Stimulated activated naive B cell treated with anti-CD40 and anti-IgM and Interleukin-4, amounts not matched to agents 10 μg/mL and 1 μg/mL and 100 μg/mL, for 72 hours (primary cell): ENCODE measurements around the gene CRB1.
"Not testable (repeated sequence)": the region's sequence is repeated elsewhere in the genome, so short reads cannot be mapped to it uniquely, and the experiment has no call there.

Experiments
- ATAC-seq, 2 donors: fragments of 150-1000 bp; cut with Tn5 transposase; replicated peaks; 2 replicates each; pipeline ENCODE4 v1.10.0; 2021; ENCODE audit warnings: moderate library complexity in 1 of 2
- DNase-seq: peaks from one replicate; pipeline ENCODE4 v3.0.0; 2021
- H3K27ac Mint-ChIP-seq: one replicate; pipeline ENCODE4 v1.8.0; 2022; ENCODE audit warnings: mild to moderate bottlenecking, mixed read lengths
- H3K27me3 Mint-ChIP-seq, 2 donors: one replicate each; pipeline ENCODE4 v1.8.0; 2022; ENCODE audit warnings: mixed read lengths in 2 of 2
- H3K36me3 Mint-ChIP-seq, 2 donors: one replicate each; pipeline ENCODE4 v1.8.0; 2022; ENCODE audit warnings: mixed read lengths in 2 of 2, mild to moderate bottlenecking in 1 of 2
- H3K4me1 Mint-ChIP-seq, 2 donors: one replicate each; pipeline ENCODE4 v1.8.0; 2022; ENCODE audit warnings: mixed read lengths in 2 of 2, mild to moderate bottlenecking in 1 of 2
- H3K4me3 Mint-ChIP-seq, 2 donors: one replicate each; pipeline ENCODE4 v1.8.0; 2022; ENCODE audit warnings: mild to moderate bottlenecking in 2 of 2, mixed read lengths in 2 of 2, moderate library complexity in 1 of 2
- H3K9me3 Mint-ChIP-seq, 2 donors: one replicate each; pipeline ENCODE4 v1.8.0; 2022; ENCODE audit warnings: mixed read lengths in 2 of 2, mild to moderate bottlenecking in 1 of 2

The CRB1 gene

DNA sequence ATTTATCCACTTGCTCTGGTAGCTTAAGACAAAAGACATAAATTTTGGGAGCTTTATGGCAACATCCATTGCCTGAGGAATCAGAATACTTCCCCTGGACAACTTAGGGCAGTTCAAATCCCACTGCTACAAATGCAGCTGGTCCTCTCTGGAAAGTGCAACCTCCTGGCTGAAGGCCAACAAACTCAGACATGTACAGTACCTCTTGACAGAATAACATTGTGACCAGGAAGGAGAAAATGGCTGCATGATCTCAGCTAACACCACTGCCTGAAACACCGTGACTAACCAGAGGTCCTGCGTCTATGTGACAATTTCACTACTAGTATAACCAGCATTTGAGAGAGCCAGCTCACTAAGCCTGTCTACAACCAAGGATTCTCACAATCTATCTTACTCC, 218.9 kb downstream of the CRB1 start:
- Mint-ChIP-seq H3K4me1 (no peaks in the 10 kb centered on the region), H3K4me3 (no peak overlapping the region), H3K27ac (no peak overlapping the region), H3K36me3 (no peaks in the 10 kb centered on the region), H3K9me3 (no peaks in the 10 kb centered on the region), H3K27me3 (peaks cover 0 to 16% of the 10 kb centered on the region in 2 donors)
- ATAC-seq = no peak
- no peak for DNase-seq

DNA sequence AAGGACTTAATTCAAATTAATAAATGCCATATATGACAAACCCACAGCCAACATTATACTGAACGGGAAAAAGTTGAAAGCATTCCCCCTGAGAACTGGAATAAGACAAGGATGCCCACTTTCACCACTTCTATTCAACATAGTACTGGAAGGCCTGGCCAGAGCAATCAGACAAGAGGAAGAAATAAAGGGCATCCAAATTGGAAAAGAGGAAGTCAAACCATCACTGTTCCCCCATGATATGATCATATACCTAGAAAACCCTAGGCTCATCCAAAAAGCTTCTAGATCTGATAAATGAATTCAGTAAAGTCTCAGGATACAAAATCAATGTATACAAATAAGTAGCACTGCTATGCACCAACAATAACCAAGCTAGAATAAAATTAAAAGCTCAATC, 223.5 kb downstream of the CRB1 start:
- H3K36me3 Mint-ChIP-seq, H3K9me3 Mint-ChIP-seq, ATAC-seq, H3K4me1 Mint-ChIP-seq, DNase-seq, H3K27ac Mint-ChIP-seq, H3K4me3 Mint-ChIP-seq: not testable (repeated sequence)
- peaks cover 0 to 16% of the 10 kb centered on the region in 2 donors for H3K27me3 Mint-ChIP-seq

GRCh38 chr1:197496722-197497121, 228.7 kb downstream of the CRB1 start:
- DNase-seq (no peak), ATAC-seq (no peak)
- no peak overlapping the region for H3K4me3 Mint-ChIP-seq
- no peaks in the 10 kb centered on the region for H3K4me1 Mint-ChIP-seq
- no peaks in the 10 kb centered on the region for H3K36me3 Mint-ChIP-seq
- no peak overlapping the region for H3K27ac Mint-ChIP-seq
- H3K9me3 Mint-ChIP-seq = peaks cover 0 to 1% of the 10 kb centered on the region in 2 donors
- H3K27me3 Mint-ChIP-seq = no peaks in the 10 kb centered on the region

GRCh38 chr1:197510691-197511378, 242.8 kb downstream of the CRB1 start:
- Mint-ChIP-seq H3K9me3 (no peaks in the 10 kb centered on the region), H3K4me1 (no peaks in the 10 kb centered on the region), H3K36me3 (peaks cover 6 to 14% of the 10 kb centered on the region in 2 donors), H3K27ac (no peak overlapping the region), H3K4me3 (no peak overlapping the region), H3K27me3 (no peaks in the 10 kb centered on the region)
- ATAC-seq = no peak
- DNase-seq = no peak

- Mint-ChIP-seq H3K27ac (no peak overlapping the region), H3K4me3 (no peak overlapping the region), H3K9me3 (no peaks in the 10 kb centered on the region), H3K36me3 (peaks cover 3 to 7% of the 10 kb centered on the region in 2 donors), H3K4me1 (no peaks in the 10 kb centered on the region), H3K27me3 (no peaks in the 10 kb centered on the region)
- DNase-seq (no peak), ATAC-seq (no peak)
Measured at GRCh38 chr1:197515421-197515820, 247.4 kb downstream of the CRB1 start.

DNA sequence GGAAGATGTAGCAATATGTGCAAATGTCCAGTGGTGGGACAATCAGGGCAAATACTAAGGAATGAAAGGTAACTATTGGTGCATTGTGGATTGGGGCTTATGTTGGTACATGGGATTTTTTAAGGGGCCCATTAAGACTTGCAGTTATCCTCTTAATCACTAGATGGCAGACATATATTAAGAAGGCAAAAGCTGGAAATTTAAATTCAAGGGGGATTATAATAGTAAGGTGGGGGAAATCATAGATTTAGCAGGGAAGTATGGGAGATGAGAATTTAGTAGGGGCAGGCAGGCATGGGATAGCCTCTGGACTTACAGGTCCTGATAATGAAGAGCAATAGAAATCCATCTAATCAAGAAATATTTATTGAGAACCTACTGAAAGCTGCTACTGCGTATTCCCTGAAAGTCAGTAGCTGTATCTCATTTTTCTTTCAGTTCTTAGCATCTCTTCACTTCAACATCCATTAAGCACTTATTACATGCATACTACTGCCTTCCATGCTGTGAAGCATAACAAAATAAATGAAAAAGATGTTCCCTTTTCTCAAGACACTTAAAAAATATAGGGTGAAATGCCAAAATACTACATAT, 251.8 kb downstream of the CRB1 start:
- ATAC-seq = no peak
- Mint-ChIP-seq H3K9me3 (no peaks in the 10 kb centered on the region), H3K4me1 (no peaks in the 10 kb centered on the region), H3K27ac (peak overlapping the region; percentile 37), H3K4me3 (no peak overlapping the region), H3K36me3 (no peaks in the 10 kb centered on the region), H3K27me3 (no peaks in the 10 kb centered on the region)
- no peak for DNase-seq

DNA sequence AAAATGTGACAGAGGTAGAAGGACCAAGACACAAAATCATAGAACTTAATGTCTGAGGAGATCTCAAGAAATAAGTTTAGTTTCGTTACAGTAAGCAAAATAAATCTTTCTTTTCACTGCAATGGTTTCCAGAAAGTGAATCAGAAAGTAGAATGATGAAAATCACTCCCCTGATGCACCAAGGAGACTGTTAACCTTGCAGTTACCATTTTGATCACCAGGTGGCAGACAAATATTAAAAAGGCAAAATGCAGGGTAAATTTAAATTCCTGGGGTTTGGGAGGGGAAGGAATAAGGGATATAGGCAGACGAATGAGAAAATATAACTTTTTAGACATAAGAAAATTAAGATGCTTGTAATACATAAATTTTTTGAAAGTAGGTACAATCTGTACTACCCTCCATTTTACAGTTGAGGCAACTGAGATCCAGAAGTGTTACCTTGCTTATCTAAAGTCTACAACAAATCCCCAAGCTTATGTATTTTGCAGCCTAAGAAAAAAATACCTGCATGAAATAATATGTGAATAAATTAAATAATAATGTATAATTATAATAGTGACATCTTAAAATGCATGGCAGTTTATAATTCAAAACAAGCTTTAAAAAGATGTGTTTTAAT, 253.2 kb downstream of the CRB1 start:
- Mint-ChIP-seq H3K4me1 (no peaks in the 10 kb centered on the region), H3K27ac (no peak overlapping the region), H3K9me3 (no peaks in the 10 kb centered on the region), H3K36me3 (no peaks in the 10 kb centered on the region), H3K27me3 (no peaks in the 10 kb centered on the region), H3K4me3 (no peak overlapping the region)
- peak in 1 of 2 donors; percentile 44 for ATAC-seq
- DNase-seq = no peak

DNA sequence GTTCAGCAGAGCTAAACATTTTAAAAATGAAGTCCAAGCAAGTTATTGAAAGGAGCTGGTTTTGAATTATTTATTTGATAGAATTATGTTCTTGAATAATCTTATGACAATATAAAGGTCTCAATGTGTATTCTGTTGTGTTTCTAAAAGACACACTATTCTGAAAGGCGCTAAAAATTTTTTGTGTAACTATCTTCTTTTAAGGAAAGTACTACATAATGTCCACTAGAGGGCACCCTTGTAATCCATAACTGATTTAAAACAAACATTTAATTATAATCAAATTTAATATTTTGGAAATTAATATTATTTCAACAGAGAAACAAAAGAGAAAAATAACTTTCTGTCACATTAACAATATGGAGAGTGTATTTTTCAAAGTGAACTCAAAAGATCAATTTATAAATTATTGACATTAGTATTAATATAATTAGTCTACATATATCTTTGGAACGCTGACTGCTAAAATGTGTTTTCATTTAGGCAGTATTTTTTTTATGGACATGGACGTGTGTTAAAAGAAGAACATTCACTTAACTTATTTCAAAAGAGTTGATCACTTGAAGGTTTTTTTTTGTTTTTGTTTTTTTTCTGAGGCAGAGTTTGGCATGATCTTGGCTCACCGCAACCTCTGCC, 258.8 kb downstream of the CRB1 start:
- no peak for ATAC-seq
- H3K36me3 Mint-ChIP-seq = no peaks in the 10 kb centered on the region
- H3K9me3 Mint-ChIP-seq = no peaks in the 10 kb centered on the region
- DNase-seq = no peak
- H3K27me3 Mint-ChIP-seq = no peaks in the 10 kb centered on the region
- no peak overlapping the region for H3K27ac Mint-ChIP-seq
- H3K4me3 Mint-ChIP-seq = no peak overlapping the region
- no peaks in the 10 kb centered on the region for H3K4me1 Mint-ChIP-seq
